ENCODE data around the gene ACAD11. TPM values are rescaled to one million over a fixed set of nuclear protein-coding genes. Genes with fewer than 3 reads are reported as not detected.

The ACAD11 gene
- total and polyA plus RNA-seq, 4 donors, result 52.2 to 357 (median 65.6) TPM

GRCh38 chr3:132626955-132627354 is 32.7 kb downstream of the ACAD11 start:
- Histone ChIP-seq H3K27me3 (ENCODE audit: control insufficient read depth in 4 of 4, insufficient read depth in 4 of 4, low read length in 3 of 4) (no peaks in the 10 kb centered on the region), H3K9ac (ENCODE audit: low read depth in 1 of 2, low read length in 2 of 2) (no peak overlapping the region), H3K27ac (ENCODE audit: low read depth in 1 of 2, low read length in 2 of 2) (no peak overlapping the region), H3K4me3 (ENCODE audit: low read depth in 1 of 3, low read length in 3 of 3) (no peak overlapping the region), H3K36me3 (ENCODE audit: control insufficient read depth in 4 of 4, insufficient read depth in 3 of 4, low read depth in 1 of 4, low read length in 3 of 4) (peaks cover 6 to 41% (median 32%) of the 10 kb centered on the region in 4 donors), H3K4me1 (ENCODE audit: control insufficient read depth in 4 of 4, insufficient read depth in 4 of 4, low read length in 3 of 4) (no peaks in the 10 kb centered on the region), H3K9me3 (ENCODE audit: control insufficient read depth in 4 of 4, low read length in 3 of 4) (no peaks in the 10 kb centered on the region)
- 97% methylated on average over 6 of the region's 6 CpGs for WGBS
- TF ChIP-seq NR2F2 (IDR thresholded peaks at IDR 0.05), result no peak
- no peak for TF ChIP-seq HNF4A (conservative IDR thresholded peaks at IDR 0.05)
- TF ChIP-seq, protein P1, sequence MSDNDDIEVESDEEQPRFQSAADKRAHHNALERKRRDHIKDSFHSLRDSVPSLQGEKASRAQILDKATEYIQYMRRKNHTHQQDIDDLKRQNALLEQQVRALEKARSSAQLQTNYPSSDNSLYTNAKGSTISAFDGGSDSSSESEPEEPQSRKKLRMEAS (IDR thresholded peaks at IDR 0.05), result no peak
- no peak for TF ChIP-seq TAF1 (conservative IDR thresholded peaks at IDR 0.05)
- TF ChIP-seq JUND (IDR thresholded peaks at IDR 0.05), result no peak
- TF ChIP-seq HNF4G (IDR thresholded peaks at IDR 0.05), result no peak
- TF ChIP-seq EGR1 (IDR thresholded peaks at IDR 0.05; ENCODE audit: low read depth in 2 of 2), result no peak
- TF ChIP-seq RAD21 (IDR thresholded peaks at IDR 0.05), result no peak
- no peak for TF ChIP-seq GABPA (IDR thresholded peaks at IDR 0.05 in 1 of 2, conservative IDR thresholded peaks at IDR 0.05 in 1 of 2)
- no peak for TF ChIP-seq SP1 (IDR thresholded peaks at IDR 0.05)
- TF ChIP-seq YY1 (IDR thresholded peaks at IDR 0.05), result no peak
- no peak for TF ChIP-seq FOXA2 (IDR thresholded peaks at IDR 0.05)
- no peak for TF ChIP-seq FOXA1 (IDR thresholded peaks at IDR 0.05)
- DNase-seq (ENCODE audit: low spot score), result no peak

GRCh38 chr3:132625613-132626012 is 34.0 kb downstream of the ACAD11 start:
- 98% methylated on average over 1 of the region's 1 CpG for WGBS
- TF ChIP-seq YY1 (IDR thresholded peaks at IDR 0.05), result no peak
- H3K27ac ChIP-seq (ENCODE audit: low read depth in 1 of 2, low read length in 2 of 2), result no peak overlapping the region
- DNase-seq (ENCODE audit: low spot score), result no peak
- peaks cover 6 to 42% (median 36%) of the 10 kb centered on the region in 4 donors for H3K36me3 ChIP-seq (ENCODE audit: control insufficient read depth in 4 of 4, insufficient read depth in 3 of 4, low read depth in 1 of 4, low read length in 3 of 4)
- H3K4me1 ChIP-seq (ENCODE audit: control insufficient read depth in 4 of 4, insufficient read depth in 4 of 4, low read length in 3 of 4), result no peaks in the 10 kb centered on the region
- H3K27me3 ChIP-seq (ENCODE audit: control insufficient read depth in 4 of 4, insufficient read depth in 4 of 4, low read length in 3 of 4), result no peaks in the 10 kb centered on the region
- H3K9ac ChIP-seq (ENCODE audit: low read depth in 1 of 2, low read length in 2 of 2), result no peak overlapping the region
- H3K9me3 ChIP-seq (ENCODE audit: control insufficient read depth in 4 of 4, low read length in 3 of 4), result peaks cover 0 to 3% (median 0%) of the 10 kb centered on the region in 4 donors
- no peak overlapping the region for H3K4me3 ChIP-seq (ENCODE audit: low read depth in 1 of 3, low read length in 3 of 3)

- 98% methylated on average over 7 of the region's 7 CpGs for WGBS
- peaks cover 6 to 49% (median 31%) of the 10 kb centered on the region in 4 donors for H3K36me3 ChIP-seq (ENCODE audit: control insufficient read depth in 4 of 4, insufficient read depth in 3 of 4, low read depth in 1 of 4, low read length in 3 of 4)
Measured at GRCh38 chr3:132624790-132625189, 34.8 kb downstream of the ACAD11 start.

More at GRCh38 chr3:132624790-132625189, 34.8 kb downstream of the ACAD11 start:
- Histone ChIP-seq H3K4me3 (ENCODE audit: low read depth in 1 of 3, low read length in 3 of 3) (no peak overlapping the region), H3K9ac (ENCODE audit: low read depth in 1 of 2, low read length in 2 of 2) (no peak overlapping the region), H3K27ac (ENCODE audit: low read depth in 1 of 2, low read length in 2 of 2) (no peak overlapping the region), H3K9me3 (ENCODE audit: control insufficient read depth in 4 of 4, low read length in 3 of 4) (peaks cover 0 to 3% (median 0%) of the 10 kb centered on the region in 4 donors), H3K27me3 (ENCODE audit: control insufficient read depth in 4 of 4, insufficient read depth in 4 of 4, low read length in 3 of 4) (no peaks in the 10 kb centered on the region), H3K4me1 (ENCODE audit: control insufficient read depth in 4 of 4, insufficient read depth in 4 of 4, low read length in 3 of 4) (no peaks in the 10 kb centered on the region)
- DNase-seq (ENCODE audit: low spot score), result no peak
- TF ChIP-seq GABPA (IDR thresholded peaks at IDR 0.05 in 1 of 2, conservative IDR thresholded peaks at IDR 0.05 in 1 of 2) (no peak), NR2F2 (IDR thresholded peaks at IDR 0.05) (no peak), FOXA1 (IDR thresholded peaks at IDR 0.05) (no peak), HNF4G (IDR thresholded peaks at IDR 0.05) (no peak), EGR1 (IDR thresholded peaks at IDR 0.05; ENCODE audit: low read depth in 2 of 2) (no peak), RXRA (IDR thresholded peaks at IDR 0.05) (no peak), ZBTB33 (IDR thresholded peaks at IDR 0.05) (no peak)

Data from liver (tissue), 9 donors.